GM18520 (cell line): ENCODE results near the gene MMS22L.
A peak's percentile ranks its signal among the peaks of the same experiment; 100 is the strongest.
"Not testable (repeated sequence)": the region's sequence is repeated elsewhere in the genome, so short reads cannot be mapped to it uniquely, and the experiment has no call there.

Experiments
- ATAC-seq: cut with Tn5 transposase; IDR thresholded peaks from one replicate; pipeline ENCODE4 v1.9.1; 2021; ENCODE audit not compliant: unreplicated experiment

The MMS22L gene

DNA sequence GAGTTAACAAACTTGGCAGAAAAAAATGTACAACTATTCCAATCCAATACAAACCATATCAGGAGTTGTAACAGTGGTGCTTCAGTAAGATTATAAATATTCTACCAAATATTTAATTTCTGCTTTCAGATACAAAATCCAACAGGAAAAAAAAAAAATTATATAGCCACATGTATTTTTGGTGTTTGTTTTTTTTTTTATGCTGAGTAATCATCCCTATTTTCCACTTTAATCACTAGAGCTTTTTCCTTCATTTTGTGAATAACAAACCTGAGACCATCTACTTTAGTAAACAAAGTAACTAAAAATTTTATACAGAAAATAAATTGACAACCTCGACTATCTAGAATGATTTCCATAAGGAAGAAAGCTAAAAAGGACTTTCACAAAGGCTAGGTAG, 36.2 kb downstream of the MMS22L start:
- no peak for ATAC-seq

GRCh38 chr6:97240222-97240621, 42.8 kb downstream of the MMS22L start:
- ATAC-seq = no peak

DNA sequence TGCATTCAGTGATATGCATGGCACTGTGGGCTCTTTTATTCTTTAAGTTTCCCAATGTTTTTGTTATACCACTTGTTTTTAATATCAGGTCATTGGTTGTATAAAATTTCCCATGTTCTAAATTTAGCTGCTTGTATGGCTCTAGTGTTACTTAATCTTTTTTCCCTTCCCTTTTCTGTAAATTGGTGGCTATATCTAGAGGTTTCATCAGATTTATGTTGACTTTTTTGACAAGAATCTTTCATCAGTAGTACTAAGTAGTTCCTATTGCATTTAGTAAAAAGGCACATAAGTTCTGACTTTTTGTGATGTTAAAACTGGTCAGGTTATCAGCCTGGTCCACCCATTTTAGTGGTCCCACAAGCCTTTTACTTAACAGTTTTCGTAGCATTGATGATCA, 51.1 kb downstream of the MMS22L start:
- ATAC-seq = no peak

DNA sequence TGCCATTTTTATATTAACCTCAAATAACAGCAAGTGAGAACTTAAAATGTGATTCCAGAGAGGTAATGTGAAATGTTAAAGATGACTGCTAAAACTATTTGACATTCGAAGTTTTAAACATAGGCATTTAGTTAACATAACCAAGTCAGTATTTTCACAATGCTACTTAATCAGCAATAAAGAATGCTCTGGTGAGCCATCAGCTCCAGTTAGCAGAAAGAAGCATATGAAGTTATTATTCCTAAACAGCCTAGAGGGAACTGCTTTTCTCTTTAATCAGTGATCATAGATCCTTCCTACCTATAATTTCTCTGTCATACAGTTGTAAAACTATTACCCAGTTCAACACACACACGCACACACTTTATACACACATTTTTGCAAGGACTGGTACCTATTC, 60.1 kb downstream of the MMS22L start:
- no peak for ATAC-seq

GRCh38 chr6:97218912-97219311, 64.1 kb downstream of the MMS22L start:
- no peak for ATAC-seq

GRCh38 chr6:97215157-97215769, 67.8 kb downstream of the MMS22L start:
- no peak for ATAC-seq

- no peak for ATAC-seq
Observed at GRCh38 chr6:97214671-97215070, 68.3 kb downstream of the MMS22L start.

DNA sequence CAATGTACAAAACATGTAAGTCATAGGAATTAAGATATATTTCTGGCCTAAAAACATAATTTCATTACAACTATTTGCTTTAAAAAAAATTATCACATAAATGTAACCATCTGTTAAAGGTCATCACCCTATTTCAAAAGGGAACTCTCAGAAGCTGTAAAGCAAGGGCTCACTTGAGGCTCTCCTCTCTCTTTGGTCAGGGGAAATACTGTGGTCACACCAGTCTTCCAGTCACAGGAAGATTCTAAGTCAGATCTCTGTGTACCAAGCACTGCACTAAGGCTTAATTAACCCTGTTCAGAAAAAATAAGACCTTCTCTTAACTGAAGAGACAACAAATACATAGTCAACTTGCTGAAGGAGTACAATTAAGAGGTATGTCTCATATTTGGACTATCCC, 75.6 kb downstream of the MMS22L start:
- ATAC-seq = no peak

GRCh38 chr6:97205966-97206365, 77.0 kb downstream of the MMS22L start:
- no peak for ATAC-seq

DNA sequence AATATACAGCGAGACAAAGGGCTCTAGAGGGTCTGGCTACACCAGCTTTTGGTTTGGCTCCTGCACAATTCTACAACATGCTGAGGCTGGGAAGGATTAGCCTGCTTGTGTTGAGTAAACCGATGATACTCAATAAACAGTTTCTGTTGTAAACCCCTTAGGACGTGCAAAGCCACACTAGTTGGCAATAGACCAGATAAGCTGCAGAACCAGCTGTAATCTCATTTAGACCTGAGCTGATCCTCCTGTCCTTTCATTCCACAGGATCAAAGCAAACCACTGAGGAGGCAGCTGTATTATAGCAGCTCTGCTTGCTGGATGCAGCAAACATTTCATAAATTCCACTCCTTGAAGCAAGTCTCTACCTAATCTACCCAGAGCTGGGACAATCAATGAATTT, 79.7 kb downstream of the MMS22L start:
- ATAC-seq = no peak

DNA sequence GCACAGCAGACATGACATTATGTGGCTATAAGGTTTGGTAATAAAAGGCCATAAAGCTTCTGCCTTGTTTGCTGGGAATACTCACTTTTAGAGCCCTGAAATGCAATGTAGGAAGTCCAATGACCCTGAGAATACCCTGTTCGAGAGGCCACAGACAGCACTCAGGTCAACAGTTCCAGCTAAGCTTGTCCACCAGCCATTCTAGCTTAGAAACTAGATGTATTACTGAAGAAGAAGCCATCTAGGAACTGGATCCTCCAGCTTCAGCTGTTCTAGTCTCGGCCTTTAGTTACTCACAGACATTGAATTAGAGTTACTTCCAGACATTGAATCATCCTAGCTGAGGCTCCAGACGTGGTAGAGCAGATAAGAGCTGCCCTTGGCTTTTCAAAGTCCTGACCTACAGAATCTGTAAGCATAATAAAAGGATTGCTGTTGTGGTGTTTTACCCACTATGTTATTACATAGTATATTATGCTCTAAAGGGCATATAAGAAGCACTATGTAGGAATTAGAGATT, 84.9 kb downstream of the MMS22L start:
- no peak for ATAC-seq

GRCh38 chr6:97195117-97195516, 87.9 kb downstream of the MMS22L start:
- no peak for ATAC-seq

- no peak for ATAC-seq
Observed at GRCh38 chr6:97189767-97190166, 93.2 kb downstream of the MMS22L start.

DNA sequence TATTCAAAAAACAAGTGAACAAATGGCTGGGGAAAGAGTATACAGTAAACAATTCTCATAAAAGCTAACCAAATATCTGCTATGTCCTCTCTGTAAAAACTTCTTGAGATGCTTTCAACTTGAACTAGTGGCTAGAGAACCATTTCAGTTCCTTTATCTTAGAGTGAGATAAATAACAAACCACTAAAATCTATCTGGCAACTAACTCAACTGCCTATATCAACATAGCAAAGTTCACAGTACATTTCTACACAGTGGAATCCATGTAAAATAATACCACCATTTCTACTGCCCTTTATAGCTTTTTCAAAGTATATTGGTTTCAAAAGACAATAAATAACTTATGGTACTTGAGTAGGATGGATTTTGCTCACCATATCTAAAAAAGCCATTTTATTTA, 95.1 kb downstream of the MMS22L start:
- ATAC-seq = no peak

GRCh38 chr6:97186416-97186999, 96.5 kb downstream of the MMS22L start:
- peak; percentile 87 for ATAC-seq

DNA sequence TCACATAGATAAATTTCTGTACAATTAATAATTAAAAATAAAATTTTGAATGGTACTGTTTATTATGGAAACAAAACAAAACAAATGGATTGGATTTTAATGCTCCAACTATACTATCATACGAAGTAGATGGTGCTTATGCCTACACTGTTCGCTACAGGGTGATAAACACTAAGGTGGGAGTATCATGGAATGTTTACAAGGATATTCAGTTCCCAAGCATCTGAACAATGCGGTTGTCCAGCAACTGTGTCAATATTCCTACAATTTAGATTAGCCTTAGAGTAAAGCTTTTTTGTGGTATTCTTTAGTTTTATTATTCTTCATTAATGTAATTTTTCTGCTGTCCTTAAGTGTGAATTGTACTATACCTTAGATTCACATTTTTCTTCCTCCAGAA, 105.1 kb downstream of the MMS22L start:
- ATAC-seq = no peak

- no peak for ATAC-seq
Observed at GRCh38 chr6:97176468-97176867, 106.5 kb downstream of the MMS22L start.

- no peak for ATAC-seq
Observed at GRCh38 chr6:97175806-97176205, 107.2 kb downstream of the MMS22L start.

DNA sequence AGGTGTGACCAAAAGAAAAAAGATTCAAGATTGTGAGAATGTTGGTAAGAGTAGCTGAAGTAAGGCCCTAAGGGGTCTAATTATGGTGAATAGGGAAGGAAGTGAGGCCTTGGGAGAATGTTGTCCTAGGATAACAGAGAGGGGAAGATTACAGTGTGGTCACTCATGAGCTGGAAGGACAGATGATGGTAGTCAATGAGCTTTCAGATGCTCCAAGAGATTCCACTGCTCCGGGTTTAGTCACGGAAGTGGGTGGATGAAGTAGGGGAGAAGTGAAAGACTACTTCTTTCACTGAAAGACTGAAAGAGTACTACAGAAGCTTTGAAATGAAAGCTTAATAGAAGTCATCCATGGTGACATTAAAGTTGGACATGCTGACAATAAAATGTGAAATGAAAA, 108.5 kb downstream of the MMS22L start:
- ATAC-seq = no peak

- ATAC-seq = no peak
Observed at GRCh38 chr6:97160280-97160679, 122.7 kb downstream of the MMS22L start.

- not testable (repeated sequence) for ATAC-seq
Observed at GRCh38 chr6:97155447-97155846, 127.6 kb downstream of the MMS22L start.

DNA sequence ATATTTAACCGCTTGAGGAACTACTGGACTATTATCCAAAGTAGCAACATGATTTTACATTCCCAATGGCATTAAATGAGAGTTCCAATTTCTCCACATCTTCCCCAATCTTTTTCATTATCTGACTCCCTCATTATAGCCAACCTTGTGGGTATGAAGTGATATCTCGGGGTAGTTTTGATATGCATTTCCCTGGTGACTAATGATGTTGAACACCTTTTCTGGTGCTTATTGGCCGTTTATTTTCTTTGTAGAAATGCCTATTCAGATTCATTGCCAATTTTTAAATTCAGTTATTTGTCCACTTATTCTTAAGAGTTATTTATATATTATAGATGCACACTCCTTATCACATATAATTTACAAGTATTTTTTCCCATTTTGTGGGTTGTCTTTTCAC, 129.0 kb downstream of the MMS22L start:
- no peak for ATAC-seq

- no peak for ATAC-seq
Observed at GRCh38 chr6:97151601-97152000, 131.4 kb downstream of the MMS22L start.
